GM12875 (cell line): Measurements from ENCODE around the gene CCNB2.
"Not testable (repeated sequence)": the region's sequence is repeated elsewhere in the genome, so short reads cannot be mapped to it uniquely, and the experiment has no call there.

Source experiments
- H3K4me3 ChIP-seq: one replicate; pipeline ENCODE4 v1.5.1; 2011; ENCODE audit warnings: low read depth, low read length, control low read depth
- CTCF ChIP-seq: IDR thresholded peaks from 2 replicates; pipeline ENCODE4 v1.5.1; 2011; ENCODE audit warnings: low read depth, mild to moderate bottlenecking, control low read depth, inconsistent platforms, low read length, moderate library complexity, borderline replicate concordance; ENCODE audit not compliant: insufficient read depth

The CCNB2 gene

GRCh38 chr15:59157396-59157795, 52.5 kb downstream of the CCNB2 start:
- no peak overlapping the region for H3K4me3 ChIP-seq
- no peak for TF ChIP-seq CTCF

GRCh38 chr15:59157840-59158700, 53.1 kb downstream of the CCNB2 start:
- no peak for TF ChIP-seq CTCF
- no peak overlapping the region for H3K4me3 ChIP-seq

GRCh38 chr15:59158701-59159034, 53.7 kb downstream of the CCNB2 start:
- no peak for TF ChIP-seq CTCF
- H3K4me3 ChIP-seq: no peak overlapping the region

- no peak for TF ChIP-seq CTCF
- H3K4me3 ChIP-seq: no peak overlapping the region
Measured at GRCh38 chr15:59159210-59159609, 54.3 kb downstream of the CCNB2 start.

- TF ChIP-seq CTCF: peak; percentile 38; the same call in 1 of the 2 replicates
- H3K4me3 ChIP-seq: no peak overlapping the region
Measured at GRCh38 chr15:59160880-59161593, 56.1 kb downstream of the CCNB2 start.

- not testable (repeated sequence) for H3K4me3 ChIP-seq
Measured at GRCh38 chr15:59162080-59162479, 57.1 kb downstream of the CCNB2 start.

- no peak overlapping the region for H3K4me3 ChIP-seq
- no peak for TF ChIP-seq CTCF
Measured at GRCh38 chr15:59165726-59166125, 60.8 kb downstream of the CCNB2 start.
